Endothelial cell of umbilical vein (primary cell): Measurements from ENCODE around the gene TNS1. TPM values are rescaled to one million over a fixed set of nuclear protein-coding genes. Genes with fewer than 3 reads are reported as not detected.

ENCODE experiments used
- BruUV-seq: library from RNA; stranded (reverse); fragments of 400-500 nt; replicated peaks from 2 replicates; lab custom pipeline; 2021; lab: Mats Ljungman, UMichigan
- CTCF ChIA-PET: fragments of 300-600, 350-600 bp; sonication (Branson Sonifier 250); formaldehyde crosslinking; loops from one replicate; lab custom pipeline; 2021; ENCODE audit warnings: antibody characterized with exemption, inconsistent platforms; lab: Charles Lee
- POLR2A ChIA-PET: fragments of 300-600, 350-600 bp; sonication (Branson Sonifier 250); formaldehyde crosslinking; loops from one replicate; lab custom pipeline; 2021; ENCODE audit warnings: antibody characterized with exemption, inconsistent platforms; lab: Charles Lee
- DNase-seq: peaks from one replicate; pipeline ENCODE4 v3.0.0-alpha.2; 2011; ENCODE audit warnings: low read depth, low spot score
- FAIRE-seq: peaks from 2 replicates; lab custom pipeline; 2011; peaks lifted over from hg19 to GRCh38; lab: Jason Lieb, UNC
- H2AFZ ChIP-seq: 2 replicates; pipeline ENCODE4 v1.6.0; 2012; ENCODE audit warnings: low read depth, low read length, control low read depth, inconsistent platforms
- H3K27ac ChIP-seq: 2 replicates; pipeline ENCODE4 v1.5.1; 2011; ENCODE audit warnings: low read depth, mild to moderate bottlenecking, control low read depth, low read length, moderate library complexity; ENCODE audit not compliant: insufficient read depth
- H3K27me3 ChIP-seq, 2 experiments: 2 replicates each; pipeline versions ENCODE4 v1.6.0 to v1.6.1; 2011; ENCODE audit warnings: low read length in 2 of 2, mixed read lengths in 1 of 2; ENCODE audit not compliant: control insufficient read depth in 2 of 2, insufficient read depth in 2 of 2
- H3K36me3 ChIP-seq, 2 experiments: 2 replicates in 1 of 2; 3 replicates in 1 of 2; pipeline ENCODE4 v1.5.1; 2011; ENCODE audit warnings: low read length in 2 of 2, mild to moderate bottlenecking in 1 of 2, moderate library complexity in 1 of 2; ENCODE audit not compliant: control insufficient read depth in 2 of 2, insufficient read depth in 2 of 2; ENCODE audit errors: extremely low read depth in 1 of 2
- H3K4me1 ChIP-seq: 3 replicates; pipeline ENCODE4 v1.5.1; 2011; ENCODE audit warnings: mild to moderate bottlenecking, low read length; ENCODE audit not compliant: control insufficient read depth, insufficient read depth; ENCODE audit errors: extremely low read depth
- H3K4me2 ChIP-seq: 2 replicates; pipeline ENCODE4 v1.6.1; 2011; ENCODE audit warnings: low read length, control low read depth, mixed read lengths; ENCODE audit not compliant: insufficient read depth
- H3K4me3 ChIP-seq, 3 experiments: fragments of 200-600 bp in 1 of 3; sonication (generic), shearing (Covaris generic) in 1 of 3; replicated peaks in 1 of 3; 2 replicates each; pipeline ENCODE4 v1.5.1; 2011 to 2016; ENCODE audit warnings: control low read depth in 3 of 3, low read length in 3 of 3, mild to moderate bottlenecking in 2 of 3, inconsistent platforms in 1 of 3, low read depth in 1 of 3, moderate library complexity in 1 of 3; ENCODE audit not compliant: insufficient read depth in 1 of 3
- H3K79me2 ChIP-seq: 2 replicates; pipeline ENCODE4 v1.6.0; 2012; ENCODE audit warnings: low read length, inconsistent platforms; ENCODE audit not compliant: control insufficient read depth, insufficient read depth
- H3K9ac ChIP-seq: replicated peaks from 2 replicates; pipeline ENCODE3; 2011; ENCODE audit warnings: low read length, control low read depth; ENCODE audit not compliant: insufficient read depth; ENCODE audit errors: extremely low read depth
- H3K9me1 ChIP-seq: replicated peaks from 3 replicates; pipeline ENCODE4 v1.6.0; 2011; ENCODE audit warnings: mild to moderate bottlenecking, low read length; ENCODE audit not compliant: control insufficient read depth, insufficient read depth; ENCODE audit errors: extremely low read depth
- H3K9me3 ChIP-seq: replicated peaks from 2 replicates; pipeline ENCODE4 v1.5.1; 2012; ENCODE audit warnings: low read length, inconsistent platforms; ENCODE audit not compliant: control insufficient read depth, insufficient read depth
- H4K20me1 ChIP-seq: replicated peaks from 2 replicates; pipeline ENCODE3; 2011; ENCODE audit warnings: mild to moderate bottlenecking, low read length; ENCODE audit not compliant: control insufficient read depth, insufficient read depth; ENCODE audit errors: extremely low read depth
- EZH2 ChIP-seq: IDR thresholded peaks from 2 replicates; pipeline ENCODE4 v1.6.1; 2012; ENCODE audit warnings: borderline replicate concordance, low read depth, mild to moderate bottlenecking, moderate library complexity, low read length, inconsistent platforms; ENCODE audit not compliant: severe bottlenecking
- FOS ChIP-seq: IDR thresholded peaks from 2 replicates; pipeline ENCODE4 v1.6.1; 2011; ENCODE audit warnings: mild to moderate bottlenecking, low read length, moderate library complexity, borderline replicate concordance; ENCODE audit not compliant: insufficient read depth
- GATA2 ChIP-seq: IDR thresholded peaks from 2 replicates; pipeline ENCODE4 v1.7.0; 2011; ENCODE audit warnings: low read depth, mild to moderate bottlenecking, moderate library complexity, mixed read lengths, low read length; ENCODE audit not compliant: insufficient read length, insufficient read depth
- JUN ChIP-seq: IDR thresholded peaks from 2 replicates; pipeline ENCODE4 v1.6.1; 2011; ENCODE audit warnings: borderline replicate concordance, low read depth; ENCODE audit not compliant: insufficient read length, insufficient read depth
- MYC ChIP-seq: IDR thresholded peaks from one replicate; pipeline ENCODE4 v1.6.1; 2011; ENCODE audit warnings: mild to moderate bottlenecking, low read depth, low read length
- POLR2A ChIP-seq: IDR thresholded peaks from 2 replicates; pipeline ENCODE4 v1.6.1; 2012; ENCODE audit warnings: low read depth, mild to moderate bottlenecking, control low read depth, low read length
- POLR2AphosphoS5 ChIP-seq: IDR thresholded peaks from 2 replicates; pipeline ENCODE4 v1.6.1; 2012; ENCODE audit warnings: low read depth, mild to moderate bottlenecking, control low read depth, low read length, moderate library complexity; ENCODE audit not compliant: insufficient read depth
- dilution Hi-C: fragments of 300-500 bp; cut with MboI; formaldehyde crosslinking; loops from one replicate; pipeline ENCODE4 v1.15.0; 2019; ENCODE audit warnings: low sequenced_read_pairs; ENCODE audit not compliant: extremely low pct_ligation_motif_present
- intact Hi-C: fragments of 100-400 bp; cut with micrococcal nuclease; formaldehyde crosslinking; loops from one replicate; pipeline ENCODE4 v1.10.0; 2022
- polyA plus RNA-seq, 4 experiments: library from polyadenylated mRNA; depleted of rRNA in 3 of 4; stranded (reverse) in 3 of 4; unstranded in 1 of 4; fragments of >200 nt; gene quantifications; 2 replicates each; pipeline versions ENCODE4 v1.2.1 to v1.2.3, GENCODE V29; 2011 to 2012; ENCODE audit warnings: missing spikeins in 1 of 4
- total RNA-seq: library from RNA; stranded (reverse); gene quantifications from 2 replicates; pipeline ENCODE4 v1.2.3, GENCODE V29; 2021
- TF ChIP-seq, protein P1 (sequence below): IDR thresholded peaks from 2 replicates; pipeline ENCODE4 v1.6.1; 2011; ENCODE audit not compliant: insufficient read depth, insufficient read length
- TF ChIP-seq, protein P2 (sequence below), 2 donors: IDR thresholded peaks; 1 replicate in 1 of 2; 2 replicates in 1 of 2; pipeline ENCODE4 v1.5.1; 2011; ENCODE audit warnings: low read length in 2 of 2, mild to moderate bottlenecking in 2 of 2, moderate library complexity in 2 of 2, control low read depth in 1 of 2, inconsistent platforms in 1 of 2, low read depth in 1 of 2; ENCODE audit not compliant: insufficient read depth in 1 of 2; ENCODE audit errors: extremely low read depth in 1 of 2

Gene TNS1
- total and polyA plus RNA-seq, 2 donors (not counting 3 experiments of a cell fraction or from before 2014, with no cell fraction given), result 11.0 to 52.1 TPM

DNA sequence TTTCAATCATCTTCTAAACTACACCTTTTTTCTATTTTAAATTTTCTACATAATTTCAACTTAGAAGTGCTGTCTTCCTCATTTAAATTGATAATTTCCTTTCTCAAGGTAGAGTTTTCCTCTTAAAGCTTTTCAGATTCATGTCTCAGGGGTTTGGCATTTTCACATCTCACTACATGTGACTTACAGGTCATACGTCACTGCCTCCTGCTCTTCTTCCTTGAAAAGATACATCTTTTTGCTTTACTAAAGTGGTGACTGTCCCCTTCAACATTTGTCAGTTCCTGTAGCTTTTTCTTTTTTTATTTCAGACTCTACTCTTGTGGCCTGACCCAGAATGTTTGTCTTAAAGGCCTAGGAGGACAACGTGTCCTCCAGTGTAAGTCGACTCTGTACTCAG lies 49.1 kb upstream of the TNS1 start:
- Histone ChIP-seq H3K4me1 (no peaks in the 10 kb centered on the region), H3K36me3 (no peaks in the 10 kb centered on the region), H4K20me1 (no peaks in the 10 kb centered on the region), H2AFZ (no peak overlapping the region), H3K9me1 (no peaks in the 10 kb centered on the region), H3K9ac (no peak overlapping the region), H3K4me2 (no peak overlapping the region), H3K4me3 (no peak overlapping the region), H3K9me3 (no peaks in the 10 kb centered on the region), H3K27ac (no peak overlapping the region), H3K79me2 (no peaks in the 10 kb centered on the region), H3K27me3 (peaks cover 2 to 5% of the 10 kb centered on the region in 2 experiments)
- dilution Hi-C loops, result no loop called here
- DNase-seq (no peak), FAIRE-seq (no peak)
- ChIA-PET POLR2A (interaction anchor here (0.6 kb wide), 1 partner anchor 82 kb away, joined by 3 read pairs; no protein-coding TSS in a partner anchor), CTCF (interaction anchor here (1.5 kb wide), 1 partner anchor 266 kb away, joined by 8 read pairs; no protein-coding TSS in a partner anchor)
- intact Hi-C loops, result no loop called here
- TF ChIP-seq FOS (no peak), EZH2 (no peak), MYC (no peak), JUN (no peak), POLR2AphosphoS5 (no peak), GATA2 (no peak), POLR2A (no peak)
- TF ChIP-seq, protein P1, sequence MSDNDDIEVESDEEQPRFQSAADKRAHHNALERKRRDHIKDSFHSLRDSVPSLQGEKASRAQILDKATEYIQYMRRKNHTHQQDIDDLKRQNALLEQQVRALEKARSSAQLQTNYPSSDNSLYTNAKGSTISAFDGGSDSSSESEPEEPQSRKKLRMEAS, result no peak
- TF ChIP-seq, protein P2, sequence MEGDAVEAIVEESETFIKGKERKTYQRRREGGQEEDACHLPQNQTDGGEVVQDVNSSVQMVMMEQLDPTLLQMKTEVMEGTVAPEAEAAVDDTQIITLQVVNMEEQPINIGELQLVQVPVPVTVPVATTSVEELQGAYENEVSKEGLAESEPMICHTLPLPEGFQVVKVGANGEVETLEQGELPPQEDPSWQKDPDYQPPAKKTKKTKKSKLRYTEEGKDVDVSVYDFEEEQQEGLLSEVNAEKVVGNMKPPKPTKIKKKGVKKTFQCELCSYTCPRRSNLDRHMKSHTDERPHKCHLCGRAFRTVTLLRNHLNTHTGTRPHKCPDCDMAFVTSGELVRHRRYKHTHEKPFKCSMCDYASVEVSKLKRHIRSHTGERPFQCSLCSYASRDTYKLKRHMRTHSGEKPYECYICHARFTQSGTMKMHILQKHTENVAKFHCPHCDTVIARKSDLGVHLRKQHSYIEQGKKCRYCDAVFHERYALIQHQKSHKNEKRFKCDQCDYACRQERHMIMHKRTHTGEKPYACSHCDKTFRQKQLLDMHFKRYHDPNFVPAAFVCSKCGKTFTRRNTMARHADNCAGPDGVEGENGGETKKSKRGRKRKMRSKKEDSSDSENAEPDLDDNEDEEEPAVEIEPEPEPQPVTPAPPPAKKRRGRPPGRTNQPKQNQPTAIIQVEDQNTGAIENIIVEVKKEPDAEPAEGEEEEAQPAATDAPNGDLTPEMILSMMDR (IDR thresholded peaks at IDR 0.05; ENCODE audit: extremely low read depth in 1 of 2, insufficient read depth in 1 of 2, low read depth in 1 of 2, low read length in 2 of 2), result no peak
- BruUV-seq, result no TSS peak
